NCI-H128 (cell line): ENCODE data around the gene GNAQ.
"Not testable (repeated sequence)": the region's sequence is repeated elsewhere in the genome, so short reads cannot be mapped to it uniquely, and the experiment has no call there.

Experiments
- DNase-seq: peaks from one replicate; lab custom pipeline; 2025; ENCODE audit not compliant: unreplicated experiment; lab: John Stamatoyannopoulos, UW

Gene GNAQ

DNA sequence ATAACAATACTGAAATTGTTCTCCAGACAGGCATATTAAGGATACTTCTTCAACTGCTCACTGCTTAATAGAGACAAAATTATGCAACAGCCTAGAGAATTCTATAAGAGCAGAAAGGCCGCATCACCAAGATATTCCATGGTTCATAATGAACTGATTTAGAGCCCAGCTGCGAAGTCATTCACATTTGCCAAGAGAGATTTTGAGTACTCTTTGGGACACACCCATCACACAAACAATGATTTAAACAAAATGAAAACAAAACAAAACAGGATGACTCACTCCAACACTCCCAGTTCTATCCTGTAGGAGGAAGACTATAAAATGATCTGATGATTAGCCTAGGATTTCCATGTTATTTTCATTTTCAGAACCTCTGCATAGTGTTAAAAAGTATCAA, 237.8 kb downstream of the GNAQ start:
- DNase-seq = no peak

DNA sequence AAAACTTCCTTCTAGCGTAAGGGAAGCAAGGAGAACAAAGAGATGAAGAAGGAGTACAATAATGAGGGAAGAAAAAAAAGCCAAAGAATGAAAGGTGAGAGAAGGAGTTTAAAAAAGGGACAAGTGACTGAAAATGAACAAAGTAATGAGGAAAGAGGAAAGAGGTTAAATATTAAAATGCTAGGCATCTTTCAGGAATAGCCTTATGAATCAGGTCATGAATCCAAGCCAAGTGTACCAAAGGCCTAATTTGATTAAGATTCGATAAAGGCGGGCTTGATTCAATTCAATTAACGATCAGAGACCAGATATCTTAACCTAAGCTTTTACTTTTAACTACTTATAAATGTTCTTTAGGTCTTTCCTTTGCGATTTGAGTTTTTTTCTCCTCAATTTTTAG, 241.7 kb downstream of the GNAQ start:
- DNase-seq = no peak

- no peak for DNase-seq
Observed at GRCh38 chr9:77785341-77785740, 246.3 kb downstream of the GNAQ start.

- no peak for DNase-seq
Observed at GRCh38 chr9:77783518-77783917, 248.1 kb downstream of the GNAQ start.

DNA sequence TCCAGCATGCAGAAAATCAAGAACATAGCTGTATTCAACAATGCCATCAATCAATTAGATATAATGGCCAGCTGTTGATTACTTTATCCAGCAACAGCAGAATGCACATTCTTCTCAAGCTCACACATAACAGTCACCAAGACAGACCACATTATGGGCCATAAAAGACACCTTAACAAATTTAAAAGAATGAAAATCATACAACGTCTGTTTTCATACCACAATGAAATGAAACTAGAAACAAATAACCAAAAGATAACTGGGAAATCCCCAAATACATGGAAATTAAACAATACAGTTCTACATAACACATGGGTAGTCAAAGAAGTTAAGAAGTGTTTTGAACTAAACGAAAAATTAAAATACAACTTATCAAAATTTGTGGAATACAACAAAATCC, 252.6 kb downstream of the GNAQ start:
- no peak for DNase-seq

GRCh38 chr9:77773381-77773780, 258.2 kb downstream of the GNAQ start:
- DNase-seq = no peak

DNA sequence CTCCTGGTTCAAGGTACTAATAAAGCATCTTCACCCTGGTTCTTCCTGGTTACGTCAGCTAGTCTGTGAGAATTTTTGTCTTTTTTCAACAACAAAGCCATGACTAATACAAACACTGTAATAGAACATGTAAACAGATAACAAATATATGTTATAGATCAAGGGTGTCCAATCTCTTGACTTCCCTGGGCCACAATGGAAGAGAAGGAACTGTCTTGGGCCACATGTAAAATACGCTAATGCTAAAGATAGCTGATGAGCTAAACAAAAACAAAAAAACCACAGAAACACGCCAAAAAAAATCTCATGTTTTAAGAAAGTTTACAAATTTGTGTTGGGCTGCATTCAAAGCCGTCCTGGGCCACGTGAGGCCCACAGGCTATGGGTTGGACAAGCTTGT, 259.0 kb downstream of the GNAQ start:
- no peak for DNase-seq

DNA sequence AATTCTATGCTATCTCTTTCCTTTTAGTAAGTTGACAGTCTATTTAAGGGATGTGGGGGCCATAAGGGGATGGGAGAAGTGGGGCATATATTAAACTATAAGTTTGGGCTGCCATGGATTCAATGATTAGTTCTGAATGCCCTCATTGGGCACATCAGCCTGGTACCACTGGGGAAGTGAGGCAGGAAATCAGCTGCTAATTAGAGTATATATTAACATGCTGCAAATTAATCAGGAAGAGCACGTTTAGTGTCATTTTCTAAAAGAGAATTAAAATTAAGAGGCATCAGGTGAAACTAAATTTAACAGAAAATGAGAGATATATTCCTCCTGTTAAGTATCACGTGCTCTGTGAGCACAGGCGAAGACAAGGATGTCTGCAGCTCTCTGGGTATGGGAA, 260.4 kb downstream of the GNAQ start:
- no peak for DNase-seq

- no peak for DNase-seq
Observed at GRCh38 chr9:77770340-77770739, 261.3 kb downstream of the GNAQ start.

GRCh38 chr9:77769246-77769645, 262.4 kb downstream of the GNAQ start:
- DNase-seq = no peak

DNA sequence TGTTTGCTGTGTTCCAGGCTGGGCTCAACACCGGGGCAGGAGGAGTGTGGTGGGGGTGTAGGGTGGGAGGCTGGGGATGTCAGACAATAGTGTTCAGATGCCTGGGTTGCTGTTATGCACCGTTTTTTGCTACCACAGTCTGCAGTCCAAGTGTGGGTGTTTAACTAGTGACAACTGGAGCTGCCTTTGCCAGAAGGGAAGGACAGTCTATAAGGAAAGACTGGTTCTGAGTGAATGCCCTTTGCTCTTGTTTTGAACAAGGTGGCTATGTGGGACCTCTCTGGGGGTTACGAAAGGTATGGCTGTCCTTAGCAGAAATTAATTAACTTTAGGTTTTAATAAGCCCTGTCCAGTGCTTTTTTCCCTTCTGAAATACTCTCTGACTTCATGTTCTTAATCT, 265.0 kb downstream of the GNAQ start:
- DNase-seq = no peak

DNA sequence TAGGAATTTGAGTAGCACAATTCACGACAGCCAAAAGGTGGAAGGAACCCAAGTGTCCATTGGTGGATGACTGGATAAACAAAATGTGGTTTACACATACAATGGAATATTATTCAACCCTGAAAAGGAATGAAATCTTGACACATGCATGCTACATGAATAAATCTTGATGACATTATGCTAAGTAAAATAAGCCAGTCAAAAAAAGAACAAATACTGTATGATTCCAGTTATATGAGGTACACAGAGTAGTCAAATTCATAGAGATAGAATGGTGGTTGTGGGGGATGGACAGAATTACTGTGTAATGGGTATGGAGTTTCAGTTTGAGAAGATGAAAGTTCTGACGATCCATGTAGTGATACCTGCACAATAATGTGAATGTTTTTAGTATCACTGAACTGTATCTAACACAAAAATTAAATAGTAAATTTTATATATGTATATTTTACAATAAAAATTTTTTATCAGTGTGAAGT, 265.8 kb downstream of the GNAQ start:
- no peak for DNase-seq

GRCh38 chr9:77764894-77765780, 266.5 kb downstream of the GNAQ start:
- no peak for DNase-seq

DNA sequence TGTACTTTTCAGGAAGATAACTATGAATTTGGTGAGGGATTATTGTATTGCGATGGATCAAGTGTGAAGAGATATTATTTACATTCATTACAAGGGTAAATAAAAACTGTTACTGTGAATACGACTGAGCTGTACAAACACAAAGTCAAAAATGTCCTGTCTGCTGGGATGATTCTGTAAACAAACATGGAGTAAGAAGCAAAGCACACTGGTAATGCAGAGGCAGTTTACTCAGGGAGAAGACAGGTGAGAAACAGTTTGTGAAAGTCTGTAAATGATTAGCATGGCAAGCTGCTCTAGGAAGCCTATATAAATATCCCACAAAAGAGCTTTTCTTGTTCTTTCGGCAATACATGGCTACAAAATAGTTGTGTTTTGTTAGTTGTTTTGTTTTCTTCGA, 268.0 kb downstream of the GNAQ start:
- DNase-seq = no peak

- not testable (repeated sequence) for DNase-seq
Observed at GRCh38 chr9:77760919-77761318, 270.7 kb downstream of the GNAQ start.

DNA sequence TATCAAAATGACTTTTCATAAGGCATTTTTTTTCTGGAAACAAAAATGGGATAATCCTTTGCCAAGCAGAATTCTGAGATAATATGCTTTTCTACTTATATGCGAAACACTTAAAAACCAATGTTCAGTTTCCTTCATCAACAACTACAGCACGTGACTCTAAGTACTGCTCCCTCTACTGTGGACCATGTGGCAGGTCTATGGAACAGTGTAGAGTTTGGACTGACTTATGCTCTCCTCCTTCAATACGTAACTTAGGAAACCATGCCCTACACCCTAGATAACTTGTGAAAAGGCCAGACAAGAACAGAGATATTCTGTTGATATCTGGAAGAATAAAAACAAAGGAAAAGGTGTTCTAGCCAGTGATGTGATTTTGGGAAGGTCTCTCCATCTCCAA, 272.2 kb downstream of the GNAQ start:
- no peak for DNase-seq

DNA sequence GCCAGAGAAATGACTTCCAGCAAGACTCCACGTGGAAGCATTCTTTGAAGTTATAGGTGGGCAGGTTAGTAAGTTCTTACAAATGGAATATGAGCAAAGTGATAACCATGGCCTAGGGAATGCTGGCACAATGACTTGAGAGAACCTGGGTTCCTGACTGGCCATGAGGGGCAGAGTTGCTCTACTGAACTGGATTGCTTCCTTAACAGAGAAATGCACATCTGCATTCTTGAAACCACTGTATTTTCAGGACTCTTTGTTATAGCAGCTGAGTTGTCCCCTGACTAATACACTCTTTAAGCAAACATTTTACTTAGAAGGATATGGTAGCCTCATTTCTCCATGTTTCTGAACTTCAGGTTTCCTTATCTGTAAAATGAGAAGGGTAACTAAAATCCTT, 275.2 kb downstream of the GNAQ start:
- DNase-seq = no peak

GRCh38 chr9:77753180-77753579, 278.4 kb downstream of the GNAQ start:
- DNase-seq = no peak

DNA sequence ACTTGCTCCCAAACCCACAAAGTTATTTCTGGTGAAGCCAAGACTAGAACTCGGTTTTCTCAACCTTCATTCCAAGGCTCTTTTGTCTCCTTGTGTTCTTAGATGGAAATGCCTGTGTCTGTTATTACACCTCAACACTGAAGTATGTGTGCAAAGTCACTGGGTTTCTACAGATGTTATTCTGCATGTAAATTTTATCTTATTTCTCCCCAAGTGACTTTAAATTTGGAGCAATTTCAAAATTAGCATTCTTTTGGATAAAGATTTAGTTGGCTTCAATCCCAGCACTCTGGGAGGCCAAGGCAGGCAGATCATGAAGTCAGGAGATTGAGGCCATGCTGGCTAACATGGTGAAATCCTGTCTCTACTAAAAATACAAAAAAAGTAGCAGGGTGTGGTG, 279.1 kb downstream of the GNAQ start:
- DNase-seq = no peak

GRCh38 chr9:77751341-77752091, 280.1 kb downstream of the GNAQ start:
- peak; percentile 33 for DNase-seq

DNA sequence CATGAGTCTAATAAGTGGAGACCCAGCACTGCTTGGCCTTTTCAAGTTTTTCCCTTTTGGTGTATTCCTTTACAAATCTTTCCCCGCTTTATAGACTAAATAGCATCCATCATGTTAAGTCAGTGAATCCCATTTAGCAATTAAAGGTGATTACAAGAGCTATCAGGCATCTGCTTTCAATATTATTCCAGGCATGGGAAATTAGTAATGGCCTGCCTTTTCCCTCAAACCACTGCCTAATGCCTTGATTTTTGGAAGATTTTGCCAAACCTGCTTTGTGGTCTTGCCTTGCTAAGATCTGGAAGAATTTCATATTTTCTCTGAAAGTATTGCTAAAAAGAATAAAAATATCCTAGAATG, 280.6 kb downstream of the GNAQ start:
- DNase-seq = no peak

- no peak for DNase-seq
Observed at GRCh38 chr9:77750284-77750683, 281.3 kb downstream of the GNAQ start.
